ENCODE measurements around the gene CLDN10.

The CLDN10 gene

GRCh38 chr13:95516021-95516420 is 36.5 kb upstream of the CLDN10 start:
- Histone ChIP-seq H3K4me1 (ENCODE audit: control insufficient read depth in 1 of 2, insufficient read depth in 2 of 2, low read length in 2 of 2) (no peaks in the 10 kb centered on the region), H3K27me3 (ENCODE audit: low read depth, low read length) (no peaks in the 10 kb centered on the region), H3K9me3 (ENCODE audit: control insufficient read depth in 1 of 2, low read length in 2 of 2) (no peaks in the 10 kb centered on the region), H3K27ac (ENCODE audit: low read length) (no peak overlapping the region), H3K36me3 (ENCODE audit: control insufficient read depth in 1 of 2, insufficient read depth in 2 of 2, low read length in 2 of 2) (no peaks in the 10 kb centered on the region), H3K4me3 (ENCODE audit: low read depth in 1 of 2, low read length in 2 of 2) (no peak overlapping the region)

- Histone ChIP-seq H3K4me3 (ENCODE audit: low read depth in 1 of 2, low read length in 2 of 2) (no peak overlapping the region), H3K9me3 (ENCODE audit: control insufficient read depth in 1 of 2, low read length in 2 of 2) (no peaks in the 10 kb centered on the region), H3K4me1 (ENCODE audit: control insufficient read depth in 1 of 2, insufficient read depth in 2 of 2, low read length in 2 of 2) (no peaks in the 10 kb centered on the region), H3K36me3 (ENCODE audit: control insufficient read depth in 1 of 2, insufficient read depth in 2 of 2, low read length in 2 of 2) (no peaks in the 10 kb centered on the region), H3K27me3 (ENCODE audit: low read depth, low read length) (no peaks in the 10 kb centered on the region), H3K27ac (ENCODE audit: low read length) (no peak overlapping the region)
Measured at GRCh38 chr13:95516492-95516891, 36.0 kb upstream of the CLDN10 start.

GRCh38 chr13:95523598-95523997 is 28.9 kb upstream of the CLDN10 start:
- Histone ChIP-seq H3K36me3 (ENCODE audit: control insufficient read depth in 1 of 2, insufficient read depth in 2 of 2, low read length in 2 of 2) (no peaks in the 10 kb centered on the region), H3K4me1 (ENCODE audit: control insufficient read depth in 1 of 2, insufficient read depth in 2 of 2, low read length in 2 of 2) (no peaks in the 10 kb centered on the region), H3K27me3 (ENCODE audit: low read depth, low read length) (no peaks in the 10 kb centered on the region), H3K9me3 (ENCODE audit: control insufficient read depth in 1 of 2, low read length in 2 of 2) (no peaks in the 10 kb centered on the region), H3K4me3 (ENCODE audit: low read depth in 1 of 2, low read length in 2 of 2) (no peak overlapping the region), H3K27ac (ENCODE audit: low read length) (no peak overlapping the region)

GRCh38 chr13:95524264-95524901 is 28.1 kb upstream of the CLDN10 start:
- Histone ChIP-seq H3K4me1 (ENCODE audit: control insufficient read depth in 1 of 2, insufficient read depth in 2 of 2, low read length in 2 of 2) (no peaks in the 10 kb centered on the region), H3K27ac (ENCODE audit: low read length) (no peak overlapping the region), H3K27me3 (ENCODE audit: low read depth, low read length) (no peaks in the 10 kb centered on the region), H3K4me3 (ENCODE audit: low read depth in 1 of 2, low read length in 2 of 2) (no peak overlapping the region), H3K9me3 (ENCODE audit: control insufficient read depth in 1 of 2, low read length in 2 of 2) (no peaks in the 10 kb centered on the region), H3K36me3 (ENCODE audit: control insufficient read depth in 1 of 2, insufficient read depth in 2 of 2, low read length in 2 of 2) (no peaks in the 10 kb centered on the region)

- Histone ChIP-seq H3K9me3 (ENCODE audit: control insufficient read depth in 1 of 2, low read length in 2 of 2) (no peaks in the 10 kb centered on the region), H3K27me3 (ENCODE audit: low read depth, low read length) (no peaks in the 10 kb centered on the region), H3K36me3 (ENCODE audit: control insufficient read depth in 1 of 2, insufficient read depth in 2 of 2, low read length in 2 of 2) (no peaks in the 10 kb centered on the region), H3K4me3 (ENCODE audit: low read depth in 1 of 2, low read length in 2 of 2) (no peak overlapping the region), H3K27ac (ENCODE audit: low read length) (no peak overlapping the region), H3K4me1 (ENCODE audit: control insufficient read depth in 1 of 2, insufficient read depth in 2 of 2, low read length in 2 of 2) (no peaks in the 10 kb centered on the region)
Measured at GRCh38 chr13:95527955-95528354, 24.6 kb upstream of the CLDN10 start.

GRCh38 chr13:95530178-95530577 is 22.3 kb upstream of the CLDN10 start:
- H3K9me3 ChIP-seq (ENCODE audit: control insufficient read depth in 1 of 2, low read length in 2 of 2): no peaks in the 10 kb centered on the region
- H3K4me1 ChIP-seq (ENCODE audit: control insufficient read depth in 1 of 2, insufficient read depth in 2 of 2, low read length in 2 of 2): no peaks in the 10 kb centered on the region
- H3K4me3 ChIP-seq (ENCODE audit: low read depth in 1 of 2, low read length in 2 of 2): no peak overlapping the region
- no peaks in the 10 kb centered on the region for H3K27me3 ChIP-seq (ENCODE audit: low read depth, low read length)
- no peak overlapping the region for H3K27ac ChIP-seq (ENCODE audit: low read length)
- H3K36me3 ChIP-seq (ENCODE audit: control insufficient read depth in 1 of 2, insufficient read depth in 2 of 2, low read length in 2 of 2): no peaks in the 10 kb centered on the region

GRCh38 chr13:95533545-95534160 is 18.9 kb upstream of the CLDN10 start:
- Histone ChIP-seq H3K4me1 (ENCODE audit: control insufficient read depth in 1 of 2, insufficient read depth in 2 of 2, low read length in 2 of 2) (no peaks in the 10 kb centered on the region), H3K9me3 (ENCODE audit: control insufficient read depth in 1 of 2, low read length in 2 of 2) (no peaks in the 10 kb centered on the region), H3K27ac (ENCODE audit: low read length) (no peak overlapping the region), H3K36me3 (ENCODE audit: control insufficient read depth in 1 of 2, insufficient read depth in 2 of 2, low read length in 2 of 2) (no peaks in the 10 kb centered on the region), H3K27me3 (ENCODE audit: low read depth, low read length) (no peaks in the 10 kb centered on the region), H3K4me3 (ENCODE audit: low read depth in 1 of 2, low read length in 2 of 2) (no peak overlapping the region)

GRCh38 chr13:95535243-95535642 is 17.3 kb upstream of the CLDN10 start:
- no peaks in the 10 kb centered on the region for H3K36me3 ChIP-seq (ENCODE audit: control insufficient read depth in 1 of 2, insufficient read depth in 2 of 2, low read length in 2 of 2)
- H3K4me3 ChIP-seq (ENCODE audit: low read depth in 1 of 2, low read length in 2 of 2): no peak overlapping the region
- H3K27me3 ChIP-seq (ENCODE audit: low read depth, low read length): no peaks in the 10 kb centered on the region
- no peak overlapping the region for H3K27ac ChIP-seq (ENCODE audit: low read length)
- H3K4me1 ChIP-seq (ENCODE audit: control insufficient read depth in 1 of 2, insufficient read depth in 2 of 2, low read length in 2 of 2): no peaks in the 10 kb centered on the region
- H3K9me3 ChIP-seq (ENCODE audit: control insufficient read depth in 1 of 2, low read length in 2 of 2): no peaks in the 10 kb centered on the region

- peaks cover 0 to 4% of the 10 kb centered on the region in 2 donors for H3K4me1 ChIP-seq (ENCODE audit: control insufficient read depth in 1 of 2, insufficient read depth in 2 of 2, low read length in 2 of 2)
- H3K27ac ChIP-seq (ENCODE audit: low read length): no peak overlapping the region
- H3K9me3 ChIP-seq (ENCODE audit: control insufficient read depth in 1 of 2, low read length in 2 of 2): no peaks in the 10 kb centered on the region
- H3K27me3 ChIP-seq (ENCODE audit: low read depth, low read length): no peaks in the 10 kb centered on the region
- H3K4me3 ChIP-seq (ENCODE audit: low read depth in 1 of 2, low read length in 2 of 2): no peak overlapping the region
- H3K36me3 ChIP-seq (ENCODE audit: control insufficient read depth in 1 of 2, insufficient read depth in 2 of 2, low read length in 2 of 2): no peaks in the 10 kb centered on the region
Measured at GRCh38 chr13:95536632-95537241, 15.8 kb upstream of the CLDN10 start.

- no peaks in the 10 kb centered on the region for H3K36me3 ChIP-seq (ENCODE audit: control insufficient read depth in 1 of 2, insufficient read depth in 2 of 2, low read length in 2 of 2)
- no peak overlapping the region for H3K27ac ChIP-seq (ENCODE audit: low read length)
- H3K4me1 ChIP-seq (ENCODE audit: control insufficient read depth in 1 of 2, insufficient read depth in 2 of 2, low read length in 2 of 2): peaks cover 0 to 4% of the 10 kb centered on the region in 2 donors
- H3K27me3 ChIP-seq (ENCODE audit: low read depth, low read length): no peaks in the 10 kb centered on the region
- H3K9me3 ChIP-seq (ENCODE audit: control insufficient read depth in 1 of 2, low read length in 2 of 2): no peaks in the 10 kb centered on the region
- H3K4me3 ChIP-seq (ENCODE audit: low read depth in 1 of 2, low read length in 2 of 2): no peak overlapping the region
Measured at GRCh38 chr13:95540888-95541287, 11.6 kb upstream of the CLDN10 start.

GRCh38 chr13:95541308-95541707 is 11.2 kb upstream of the CLDN10 start:
- Histone ChIP-seq H3K4me1 (ENCODE audit: control insufficient read depth in 1 of 2, insufficient read depth in 2 of 2, low read length in 2 of 2) (peaks cover 0 to 4% of the 10 kb centered on the region in 2 donors), H3K27ac (ENCODE audit: low read length) (no peak overlapping the region), H3K4me3 (ENCODE audit: low read depth in 1 of 2, low read length in 2 of 2) (no peak overlapping the region), H3K9me3 (ENCODE audit: control insufficient read depth in 1 of 2, low read length in 2 of 2) (no peaks in the 10 kb centered on the region), H3K27me3 (ENCODE audit: low read depth, low read length) (no peaks in the 10 kb centered on the region), H3K36me3 (ENCODE audit: control insufficient read depth in 1 of 2, insufficient read depth in 2 of 2, low read length in 2 of 2) (no peaks in the 10 kb centered on the region)
